Parathyroid adenoma (tissue), 2 donors: ENCODE results near the gene TARS1.

Source experiments
- H2AFZ ChIP-seq: fragments of 300-600 bp; sonication (generic); one replicate; pipeline ENCODE4 v1.7.0; 2017; ENCODE audit warnings: antibody characterized with exemption, mild to moderate bottlenecking
- H3K27ac ChIP-seq: fragments of 300-600 bp; sonication (generic); one replicate; pipeline ENCODE4 v1.7.0; 2017
- H3K27me3 ChIP-seq: fragments of 300-600 bp; sonication (generic); one replicate; pipeline ENCODE4 v1.7.0; 2017; ENCODE audit warnings: low read length; ENCODE audit not compliant: control insufficient read depth, insufficient read depth
- H3K36me3 ChIP-seq: fragments of 300-600 bp; sonication (generic); one replicate; pipeline ENCODE4 v1.7.0; 2017; ENCODE audit warnings: low read length; ENCODE audit not compliant: control insufficient read depth, insufficient read depth
- H3K4me1 ChIP-seq: fragments of 300-600 bp; sonication (generic); one replicate; pipeline ENCODE4 v1.7.0; 2017; ENCODE audit warnings: control low read depth
- H3K4me2 ChIP-seq: fragments of 300-600 bp; sonication (generic); one replicate; pipeline ENCODE4 v1.7.0; 2017; ENCODE audit warnings: low read length
- H3K4me3 ChIP-seq: fragments of 300-600 bp; sonication (generic); one replicate; pipeline ENCODE4 v1.7.0; 2017; ENCODE audit warnings: low read depth, low read length
- H3K79me2 ChIP-seq: fragments of 300-600 bp; sonication (generic); one replicate; pipeline ENCODE4 v1.7.0; 2017; ENCODE audit warnings: control low read depth
- H3K9ac ChIP-seq: fragments of 300-600 bp; sonication (generic); one replicate; pipeline ENCODE4 v1.7.0; 2017; ENCODE audit warnings: mild to moderate bottlenecking
- H3K9me3 ChIP-seq: fragments of 300-600 bp; sonication (generic); one replicate; pipeline ENCODE4 v1.7.0; 2017; ENCODE audit warnings: low read length; ENCODE audit not compliant: control insufficient read depth
- TF ChIP-seq, protein P1 (sequence below): fragments of 300-600 bp; sonication (generic); IDR thresholded peaks from one replicate; pipeline ENCODE4 v1.7.0; 2017; ENCODE audit warnings: antibody characterized with exemption, mild to moderate bottlenecking
- donor health status: primary hyperparathyroidism.

Gene TARS1

DNA sequence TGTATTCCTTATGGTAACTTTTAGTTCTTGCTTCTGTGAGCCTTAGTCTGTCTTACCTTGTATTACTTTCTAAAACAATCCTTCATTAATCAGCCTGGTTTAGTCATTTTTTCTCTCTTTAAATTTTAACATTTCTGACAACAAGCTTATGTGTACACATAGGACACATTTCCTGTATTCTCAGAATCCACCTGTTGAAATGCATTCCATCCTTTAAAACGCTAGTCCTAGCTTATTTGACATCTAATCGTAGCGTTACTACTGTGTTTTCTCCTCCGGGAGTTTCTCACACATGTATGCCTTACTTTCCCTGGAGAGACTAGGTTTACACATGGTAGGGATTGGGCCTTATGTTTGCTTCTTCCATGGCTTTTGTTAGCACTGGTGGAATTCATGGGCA is 3.8 kb downstream of the TARS1 start:
- TF ChIP-seq, protein P1, sequence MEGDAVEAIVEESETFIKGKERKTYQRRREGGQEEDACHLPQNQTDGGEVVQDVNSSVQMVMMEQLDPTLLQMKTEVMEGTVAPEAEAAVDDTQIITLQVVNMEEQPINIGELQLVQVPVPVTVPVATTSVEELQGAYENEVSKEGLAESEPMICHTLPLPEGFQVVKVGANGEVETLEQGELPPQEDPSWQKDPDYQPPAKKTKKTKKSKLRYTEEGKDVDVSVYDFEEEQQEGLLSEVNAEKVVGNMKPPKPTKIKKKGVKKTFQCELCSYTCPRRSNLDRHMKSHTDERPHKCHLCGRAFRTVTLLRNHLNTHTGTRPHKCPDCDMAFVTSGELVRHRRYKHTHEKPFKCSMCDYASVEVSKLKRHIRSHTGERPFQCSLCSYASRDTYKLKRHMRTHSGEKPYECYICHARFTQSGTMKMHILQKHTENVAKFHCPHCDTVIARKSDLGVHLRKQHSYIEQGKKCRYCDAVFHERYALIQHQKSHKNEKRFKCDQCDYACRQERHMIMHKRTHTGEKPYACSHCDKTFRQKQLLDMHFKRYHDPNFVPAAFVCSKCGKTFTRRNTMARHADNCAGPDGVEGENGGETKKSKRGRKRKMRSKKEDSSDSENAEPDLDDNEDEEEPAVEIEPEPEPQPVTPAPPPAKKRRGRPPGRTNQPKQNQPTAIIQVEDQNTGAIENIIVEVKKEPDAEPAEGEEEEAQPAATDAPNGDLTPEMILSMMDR, result no peak
- Histone ChIP-seq H3K4me2 (no peak overlapping the region), H3K9me3 (no peaks in the 10 kb centered on the region), H3K9ac (no peak overlapping the region), H2AFZ (no peak overlapping the region), H3K79me2 (peaks cover 12% of the 10 kb centered on the region), H3K27ac (no peak overlapping the region), H3K27me3 (no peaks in the 10 kb centered on the region), H3K4me3 (no peak overlapping the region), H3K4me1 (no peaks in the 10 kb centered on the region), H3K36me3 (no peaks in the 10 kb centered on the region)

DNA sequence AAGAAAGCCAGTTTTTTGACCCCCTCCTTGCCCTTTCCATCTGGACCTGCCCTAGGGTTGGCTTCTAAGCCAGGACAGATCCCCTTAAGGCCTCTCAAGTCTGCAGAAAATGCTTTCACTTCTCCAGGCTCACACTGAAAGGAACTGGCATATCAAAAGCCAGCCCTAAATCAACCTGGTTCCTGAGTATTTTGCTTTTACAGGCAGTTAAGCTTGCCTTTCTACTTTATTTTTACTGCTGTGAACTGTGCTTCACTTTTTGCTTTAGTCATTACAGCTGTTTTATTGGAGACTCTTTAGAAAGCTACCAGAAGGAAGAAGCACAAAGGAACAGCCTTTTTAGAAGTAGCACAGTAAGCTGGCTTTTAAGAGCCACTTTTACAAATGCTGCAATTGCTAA is 5.0 kb downstream of the TARS1 start:
- no peak overlapping the region for H3K9ac ChIP-seq
- no peak overlapping the region for H3K27ac ChIP-seq
- H3K4me2 ChIP-seq, result no peak overlapping the region
- no peak overlapping the region for H2AFZ ChIP-seq
- TF ChIP-seq, protein P1, result no peak
- H3K4me1 ChIP-seq, result no peaks in the 10 kb centered on the region
- no peaks in the 10 kb centered on the region for H3K27me3 ChIP-seq
- H3K79me2 ChIP-seq, result peaks cover 13% of the 10 kb centered on the region
- H3K9me3 ChIP-seq, result no peaks in the 10 kb centered on the region
- H3K36me3 ChIP-seq, result no peaks in the 10 kb centered on the region
- no peak overlapping the region for H3K4me3 ChIP-seq

DNA sequence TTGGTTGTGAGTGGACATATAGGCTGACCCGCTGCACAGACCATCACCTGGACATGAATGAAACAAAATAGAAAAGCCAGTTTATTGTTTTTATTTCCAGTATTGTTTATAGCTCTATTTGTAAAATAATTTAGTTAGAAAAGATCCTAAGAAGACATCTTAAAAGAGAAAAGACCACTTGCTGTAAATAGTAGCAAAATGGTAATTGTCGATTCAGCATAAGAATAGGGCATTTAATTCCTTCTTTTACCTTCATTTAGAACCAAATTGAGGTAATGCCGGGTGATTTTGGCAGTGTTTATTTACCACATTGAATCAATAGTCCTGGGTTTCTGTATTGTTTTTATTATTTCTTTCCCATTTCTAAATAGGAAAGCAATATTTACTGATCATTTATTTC is 7.4 kb downstream of the TARS1 start:
- Histone ChIP-seq H3K4me2 (no peak overlapping the region), H3K79me2 (peaks cover 4% of the 10 kb centered on the region), H2AFZ (no peak overlapping the region), H3K9ac (no peak overlapping the region), H3K27me3 (no peaks in the 10 kb centered on the region), H3K4me3 (no peak overlapping the region), H3K4me1 (no peaks in the 10 kb centered on the region), H3K27ac (no peak overlapping the region), H3K9me3 (no peaks in the 10 kb centered on the region), H3K36me3 (no peaks in the 10 kb centered on the region)
- TF ChIP-seq, protein P1, result no peak

DNA sequence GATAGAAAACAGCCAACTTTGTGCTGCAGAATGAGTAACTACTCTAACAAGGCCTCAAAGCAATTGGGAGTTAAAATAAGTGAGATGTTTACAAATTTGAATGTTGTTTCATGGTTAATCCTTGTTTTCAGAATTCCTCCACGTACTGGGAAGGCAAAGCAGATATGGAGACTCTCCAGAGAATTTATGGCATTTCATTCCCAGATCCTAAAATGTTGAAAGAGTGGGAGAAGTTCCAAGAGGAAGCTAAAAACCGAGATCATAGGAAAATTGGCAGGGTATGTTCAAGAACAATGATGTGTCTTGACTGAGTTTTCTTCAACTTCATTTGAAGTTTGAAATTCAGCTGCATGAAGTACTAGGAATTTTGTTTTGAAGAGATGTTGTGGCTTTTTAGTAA is 16.4 kb downstream of the TARS1 start:
- Histone ChIP-seq H3K4me1 (no peaks in the 10 kb centered on the region), H3K9ac (no peak overlapping the region), H3K4me2 (no peak overlapping the region), H3K36me3 (no peaks in the 10 kb centered on the region), H3K27ac (no peak overlapping the region), H3K9me3 (no peaks in the 10 kb centered on the region), H2AFZ (no peak overlapping the region), H3K27me3 (no peaks in the 10 kb centered on the region), H3K4me3 (no peak overlapping the region), H3K79me2 (no peaks in the 10 kb centered on the region)
- TF ChIP-seq, protein P1, result no peak

DNA sequence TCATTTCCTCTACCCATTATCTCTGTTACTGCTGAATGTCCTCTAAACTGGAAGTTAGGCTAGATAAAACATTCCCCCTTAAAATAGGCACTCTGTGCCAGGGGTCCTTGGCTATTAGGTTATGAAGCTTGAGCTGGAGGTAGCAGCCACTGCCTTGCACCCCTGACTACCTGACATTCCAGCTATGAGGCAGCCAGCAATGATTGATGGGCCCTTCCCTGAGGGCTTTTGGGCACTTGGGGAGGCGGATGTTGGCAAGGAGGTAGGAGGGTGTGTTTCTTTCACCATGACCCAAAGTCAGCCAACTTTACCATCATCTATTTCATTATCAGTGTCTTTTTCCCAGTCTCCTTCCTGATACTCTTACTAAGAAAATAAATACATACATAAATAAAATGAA is 17.1 kb downstream of the TARS1 start:
- H3K4me2 ChIP-seq, result no peak overlapping the region
- TF ChIP-seq, protein P1, result no peak
- no peaks in the 10 kb centered on the region for H3K4me1 ChIP-seq
- H2AFZ ChIP-seq, result no peak overlapping the region
- H3K9ac ChIP-seq, result no peak overlapping the region
- no peaks in the 10 kb centered on the region for H3K36me3 ChIP-seq
- H3K4me3 ChIP-seq, result no peak overlapping the region
- no peaks in the 10 kb centered on the region for H3K27me3 ChIP-seq
- H3K9me3 ChIP-seq, result no peaks in the 10 kb centered on the region
- H3K79me2 ChIP-seq, result no peaks in the 10 kb centered on the region
- H3K27ac ChIP-seq, result no peak overlapping the region
